BLaER1 treated with 17β-estradiol and CSF1 and Interleukin-3, amounts not matched to agents 10 nM and 100 nM (cell line): ENCODE results near the gene LMNB1.

Experiments used
- H3K27ac ChIP-seq, 11 experiments: shearing (Covaris generic); formaldehyde crosslinking; 2 replicates each; pipeline ENCODE4 v1.8.1; 2022
- H3K27me3 ChIP-seq, 11 experiments: shearing (Covaris generic); formaldehyde crosslinking; 2 replicates each; pipeline ENCODE4 v1.8.1; 2022
- H3K36me3 ChIP-seq, 11 experiments: shearing (Covaris generic); formaldehyde crosslinking; 2 replicates each; pipeline ENCODE4 v1.8.1; 2022
- H3K4me1 ChIP-seq, 10 experiments: shearing (Covaris generic); formaldehyde crosslinking; 2 replicates each; pipeline ENCODE4 v1.8.1; 2022
- H3K4me2 ChIP-seq, 11 experiments: shearing (Covaris generic); formaldehyde crosslinking; 2 replicates each; pipeline ENCODE4 v1.8.1; 2022
- H3K4me3 ChIP-seq, 10 experiments: shearing (Covaris generic); formaldehyde crosslinking; 2 replicates each; pipeline ENCODE4 v1.8.1; 2022
- H3K9ac ChIP-seq, 11 experiments: shearing (Covaris generic); formaldehyde crosslinking; 2 replicates each; pipeline ENCODE4 v1.8.1; 2022
- H3K9me3 ChIP-seq, 11 experiments: shearing (Covaris generic); formaldehyde crosslinking; replicated peaks in 1 of 11; 2 replicates each; pipeline ENCODE4 v1.8.1; 2022
- H4K20me1 ChIP-seq, 11 experiments: shearing (Covaris generic); formaldehyde crosslinking; 2 replicates each; pipeline ENCODE4 v1.8.1; 2022
- Cebpa-rat ChIP-seq, 11 experiments: shearing (Covaris generic); IDR thresholded peaks; 2 replicates each; pipeline ENCODE4 v1.8.1; 2022

Gene LMNB1

GRCh38 chr5:126875303-126875785 is 98.4 kb downstream of the LMNB1 start:
- Histone ChIP-seq H3K36me3 (peaks cover 0 to 98% (median 80%) of the 10 kb centered on the region in 11 experiments; a peak in 18 of 22 replicates), H3K9me3 (no peaks in the 10 kb centered on the region), H3K27me3 (no peaks in the 10 kb centered on the region), H4K20me1 (no peaks in the 10 kb centered on the region), H3K4me2 (no peak overlapping the region), H3K27ac (no peak overlapping the region), H3K4me1 (peaks cover 8 to 42% (median 29%) of the 10 kb centered on the region in 10 experiments), H3K4me3 (no peak overlapping the region), H3K9ac (no peak overlapping the region)
- TF ChIP-seq Cebpa-rat (IDR thresholded peaks at IDR 0.05): no peak

- no peak overlapping the region for H3K4me3 ChIP-seq
- peaks cover 0 to 92% (median 63%) of the 10 kb centered on the region in 11 experiments; a peak in 18 of 22 replicates for H3K36me3 ChIP-seq
- H3K9ac ChIP-seq: no peak overlapping the region
- H3K4me2 ChIP-seq: peak overlapping the region in 2 of 11 experiments; percentile 48 to 54; a peak in 1 of 22 replicates
- no peaks in the 10 kb centered on the region for H3K9me3 ChIP-seq
- H3K27me3 ChIP-seq: no peaks in the 10 kb centered on the region
- H4K20me1 ChIP-seq: no peaks in the 10 kb centered on the region
- no peak overlapping the region for H3K27ac ChIP-seq
- peaks cover 8 to 26% (median 14%) of the 10 kb centered on the region in 10 experiments; a peak in 19 of 20 replicates for H3K4me1 ChIP-seq
- TF ChIP-seq Cebpa-rat (IDR thresholded peaks at IDR 0.05): no peak
Observed at GRCh38 chr5:126877602-126878001, 100.7 kb downstream of the LMNB1 start.

GRCh38 chr5:126878085-126878484 is 101.1 kb downstream of the LMNB1 start:
- H3K9me3 ChIP-seq: no peaks in the 10 kb centered on the region
- H3K4me1 ChIP-seq: peaks cover 8 to 26% (median 14%) of the 10 kb centered on the region in 10 experiments; a peak in 19 of 20 replicates
- peaks cover 0 to 87% (median 58%) of the 10 kb centered on the region in 11 experiments; a peak in 17 of 22 replicates for H3K36me3 ChIP-seq
- no peak for TF ChIP-seq Cebpa-rat (IDR thresholded peaks at IDR 0.05)
- H4K20me1 ChIP-seq: no peaks in the 10 kb centered on the region
- peak overlapping the region in 9 of 11 experiments; percentile 5 to 54 (median 37); a peak in 11 of 22 replicates for H3K4me2 ChIP-seq
- no peak overlapping the region for H3K9ac ChIP-seq
- H3K27ac ChIP-seq: no peak overlapping the region
- H3K4me3 ChIP-seq: no peak overlapping the region
- no peaks in the 10 kb centered on the region for H3K27me3 ChIP-seq

GRCh38 chr5:126878634-126879033 is 101.7 kb downstream of the LMNB1 start:
- Histone ChIP-seq H3K4me1 (peaks cover 8 to 26% (median 14%) of the 10 kb centered on the region in 10 experiments; a peak in 19 of 20 replicates), H3K9ac (no peak overlapping the region), H3K9me3 (no peaks in the 10 kb centered on the region), H4K20me1 (no peaks in the 10 kb centered on the region), H3K27me3 (no peaks in the 10 kb centered on the region), H3K27ac (no peak overlapping the region), H3K4me2 (peak overlapping the region in 9 of 11 experiments; percentile 5 to 54 (median 38); a peak in 15 of 22 replicates), H3K36me3 (peaks cover 0 to 82% (median 52%) of the 10 kb centered on the region in 11 experiments; a peak in 17 of 22 replicates), H3K4me3 (no peak overlapping the region)
- TF ChIP-seq Cebpa-rat (IDR thresholded peaks at IDR 0.05): no peak

- Histone ChIP-seq H3K4me1 (peaks cover 5 to 42% (median 27%) of the 10 kb centered on the region in 10 experiments; a peak in 19 of 20 replicates), H3K27ac (no peak overlapping the region), H3K9ac (no peak overlapping the region), H3K36me3 (peaks cover 0 to 58% (median 27%) of the 10 kb centered on the region in 11 experiments; a peak in 17 of 22 replicates), H4K20me1 (no peaks in the 10 kb centered on the region), H3K27me3 (no peaks in the 10 kb centered on the region), H3K4me3 (no peak overlapping the region), H3K4me2 (no peak overlapping the region), H3K9me3 (no peaks in the 10 kb centered on the region)
- TF ChIP-seq Cebpa-rat (IDR thresholded peaks at IDR 0.05): no peak
Observed at GRCh38 chr5:126881821-126882600, 105.1 kb downstream of the LMNB1 start.

- Histone ChIP-seq H3K27ac (no peak overlapping the region), H4K20me1 (no peaks in the 10 kb centered on the region), H3K4me3 (no peak overlapping the region), H3K9me3 (no peaks in the 10 kb centered on the region), H3K4me1 (peaks cover 0 to 37% (median 20%) of the 10 kb centered on the region in 10 experiments; a peak in 13 of 20 replicates), H3K4me2 (peak overlapping the region in 6 of 11 experiments; percentile 41 to 73 (median 60); a peak in 7 of 22 replicates), H3K36me3 (peaks cover 0 to 44% (median 16%) of the 10 kb centered on the region in 11 experiments; a peak in 10 of 22 replicates), H3K9ac (no peak overlapping the region), H3K27me3 (no peaks in the 10 kb centered on the region)
- no peak for TF ChIP-seq Cebpa-rat (IDR thresholded peaks at IDR 0.05)
Observed at GRCh38 chr5:126883564-126884245, 106.8 kb downstream of the LMNB1 start.

GRCh38 chr5:126884269-126884819 is 107.4 kb downstream of the LMNB1 start:
- Histone ChIP-seq H3K4me3 (no peak overlapping the region), H3K9me3 (no peaks in the 10 kb centered on the region), H4K20me1 (no peaks in the 10 kb centered on the region), H3K27me3 (no peaks in the 10 kb centered on the region), H3K4me2 (peak overlapping the region in 8 of 11 experiments; percentile 10 to 73 (median 51); a peak in 15 of 22 replicates), H3K9ac (no peak overlapping the region), H3K4me1 (peaks cover 0 to 34% (median 13%) of the 10 kb centered on the region in 10 experiments; a peak in 12 of 20 replicates), H3K36me3 (peaks cover 0 to 38% (median 16%) of the 10 kb centered on the region in 11 experiments; a peak in 9 of 22 replicates), H3K27ac (no peak overlapping the region)
- no peak for TF ChIP-seq Cebpa-rat (IDR thresholded peaks at IDR 0.05)
